Measurements from ENCODE around the gene MKNK1. TPM values are rescaled to one million over a fixed set of nuclear protein-coding genes. Genes with fewer than 3 reads are reported as not detected.

MKNK1 gene
- total and polyA plus RNA-seq, 2 of the 4 experiments (the other 2 are of a cell fraction), result 14.3 to 35.2 TPM

- peaks cover 12% of the 10 kb centered on the region for H3K4me1 ChIP-seq (ENCODE audit: control insufficient read depth, insufficient read depth, low read length)
- ChIA-PET POLR2A (ENCODE audit: unreplicated experiment) (interaction anchor here (1.2 kb wide), 1 partner anchor 11 kb away, joined by 4 read pairs; no protein-coding TSS in a partner anchor), CTCF (interaction anchor here (1.6 kb wide), 1 partner anchor 8 kb away, joined by 8 read pairs; no protein-coding TSS in a partner anchor)
- peak overlapping the region; percentile 76; the same call in 1 of the 2 replicates for H3K23ac ChIP-seq (ENCODE audit: low read depth, low read length)
- no peak overlapping the region for H4K5ac ChIP-seq (ENCODE audit: low read depth, low read length)
- no peak overlapping the region for H3K27ac ChIP-seq (ENCODE audit: insufficient read depth, low read length)
- H3K14ac ChIP-seq (replicated peaks; ENCODE audit: low read depth, low read length), result peak overlapping the region; percentile 72; the same call in 1 of the 2 replicates
- H3K36me3 ChIP-seq (ENCODE audit: control insufficient read depth, insufficient read depth, low read length), result peaks cover 7% of the 10 kb centered on the region
- 0% methylated on average over 2 of the region's 2 CpGs; no CpG with 5 or more reads in 1 of the 2 experiments for WGBS, 2 experiments (ENCODE audit: extremely low coverage in 2 of 2, insufficient read length in 1 of 2)
- dilution Hi-C loops (cut with HindIII; ENCODE audit: low sequenced_read_pairs, unreplicated experiment) (no loop called here), in situ Hi-C loops (cut with MboI; ENCODE audit: low sequenced_read_pairs) (no loop called here), intact Hi-C loops (cut with micrococcal nuclease) (loop anchor here (5.0 kb wide), 1 partner anchor 114 kb away; the partner anchor contains the start of gene EFCAB14)
- peak overlapping the region; percentile 35 for H2AK9ac ChIP-seq (replicated peaks; ENCODE audit: low read depth, low read length, poor library complexity)
- no peaks in the 10 kb centered on the region for H3K27me3 ChIP-seq (ENCODE audit: control insufficient read depth, insufficient read depth, low read length)
- H3K56ac ChIP-seq (ENCODE audit: extremely low read depth, insufficient read depth, low read length), result 0 out of 2 replicates have a peak overlapping the region, but pooled peaks have one; percentile 47
- H2AFZ ChIP-seq (replicated peaks; ENCODE audit: low read length, poor library complexity), result peak overlapping the region; percentile 98
- H3K9me1 ChIP-seq (ENCODE audit: insufficient read depth, low read length), result peaks cover 20% of the 10 kb centered on the region
- TF ChIP-seq CEBPB (IDR thresholded peaks at IDR 0.05; ENCODE audit: low read depth, low read length) (no peak), SMC3 (IDR thresholded peaks at IDR 0.05; ENCODE audit: low read depth, low read length) (no peak)
- TF ChIP-seq, protein P1, sequence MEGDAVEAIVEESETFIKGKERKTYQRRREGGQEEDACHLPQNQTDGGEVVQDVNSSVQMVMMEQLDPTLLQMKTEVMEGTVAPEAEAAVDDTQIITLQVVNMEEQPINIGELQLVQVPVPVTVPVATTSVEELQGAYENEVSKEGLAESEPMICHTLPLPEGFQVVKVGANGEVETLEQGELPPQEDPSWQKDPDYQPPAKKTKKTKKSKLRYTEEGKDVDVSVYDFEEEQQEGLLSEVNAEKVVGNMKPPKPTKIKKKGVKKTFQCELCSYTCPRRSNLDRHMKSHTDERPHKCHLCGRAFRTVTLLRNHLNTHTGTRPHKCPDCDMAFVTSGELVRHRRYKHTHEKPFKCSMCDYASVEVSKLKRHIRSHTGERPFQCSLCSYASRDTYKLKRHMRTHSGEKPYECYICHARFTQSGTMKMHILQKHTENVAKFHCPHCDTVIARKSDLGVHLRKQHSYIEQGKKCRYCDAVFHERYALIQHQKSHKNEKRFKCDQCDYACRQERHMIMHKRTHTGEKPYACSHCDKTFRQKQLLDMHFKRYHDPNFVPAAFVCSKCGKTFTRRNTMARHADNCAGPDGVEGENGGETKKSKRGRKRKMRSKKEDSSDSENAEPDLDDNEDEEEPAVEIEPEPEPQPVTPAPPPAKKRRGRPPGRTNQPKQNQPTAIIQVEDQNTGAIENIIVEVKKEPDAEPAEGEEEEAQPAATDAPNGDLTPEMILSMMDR (conservative IDR thresholded peaks at IDR 0.05; ENCODE audit: low read depth, low read length), result no peak
- no peak for DNase-seq
- H2BK120ac ChIP-seq (ENCODE audit: low read depth, low read length), result no peak overlapping the region
- H3K4me2 ChIP-seq (ENCODE audit: low read depth, low read length), result peak overlapping the region; percentile 93
- H3K4ac ChIP-seq (ENCODE audit: low read depth, low read length), result peak overlapping the region; percentile 46
- H3K9ac ChIP-seq (ENCODE audit: low read depth, low read length), result peak overlapping the region; percentile 76
- H3K4me3 ChIP-seq (ENCODE audit: insufficient read depth, low read depth, low read length), result peak overlapping the region; percentile 92
- H2AK5ac ChIP-seq (ENCODE audit: low read depth, low read length), result peak overlapping the region; percentile 54; the same call in 1 of the 2 replicates
- ATAC-seq (ENCODE audit: low read depth), result peak; percentile 2
- no peak overlapping the region for H2BK5ac ChIP-seq (ENCODE audit: low read depth, low read length, poor library complexity, severe bottlenecking)
- no peaks in the 10 kb centered on the region for H3K9me3 ChIP-seq (ENCODE audit: control insufficient read depth, insufficient read depth, low read length)
- H4K8ac ChIP-seq (ENCODE audit: low read depth in 2 of 2, low read length in 2 of 2), result peak overlapping the region; percentile 39 to 74; a peak in 2 of 4 replicates
- peaks cover 15% of the 10 kb centered on the region; the same call in 1 of the 2 replicates for H4K20me1 ChIP-seq (ENCODE audit: insufficient read depth, low read length)
- no peak overlapping the region for H2BK20ac ChIP-seq (ENCODE audit: low read depth, low read length)
- BruUV-seq (replicated peaks), result no TSS peak
- no peak overlapping the region for H4K91ac ChIP-seq (ENCODE audit: insufficient read depth, low read depth, low read length)
- H3K18ac ChIP-seq (ENCODE audit: low read depth, low read length), result no peak overlapping the region
- H2BK15ac ChIP-seq (ENCODE audit: low read depth, low read length), result no peak overlapping the region
- H3K79me1 ChIP-seq (ENCODE audit: low read depth in 1 of 2, low read length in 2 of 2), result peaks cover 27 to 54% of the 10 kb centered on the region in 2 experiments
Observed at GRCh38 chr1:46603481-46603857, 599 bp downstream of the MKNK1 start.

Measured in IMR-90 (cell line).